K562 (cell line): ENCODE measurements around the gene GLYATL3. TPM values are rescaled to one million over a fixed set of nuclear protein-coding genes. Genes with fewer than 3 reads are reported as not detected.

Source experiments
- ARNT ChIP-seq, 2 experiments: fragments of 450-650 bp; IDR thresholded peaks; 2 replicates each; pipeline ENCODE4 v1.6.1; 2016; ENCODE audit warnings: mild to moderate bottlenecking in 1 of 2
- NCOA2 ChIP-seq, 2 experiments: fragments of 450-650 bp; IDR thresholded peaks; 2 replicates each; pipeline ENCODE4 v1.6.1; 2018; ENCODE audit warnings: mild to moderate bottlenecking in 2 of 2, moderate library complexity in 1 of 2; ENCODE audit not compliant: partially characterized antibody in 2 of 2
- POLR2A ChIP-seq: fragments of 450-650 bp; conservative IDR thresholded peaks from 2 replicates; pipeline ENCODE4 v1.6.1; 2016
- RBM17 ChIP-seq: fragments of 200-400 bp; formaldehyde crosslinking; IDR thresholded peaks from 2 replicates; pipeline ENCODE4 v1.6.1; 2017; ENCODE audit warnings: low read depth, mild to moderate bottlenecking, low read length, borderline replicate concordance
- SLC30A9 ChIP-seq: fragments of 250-450 bp; sonication (Bioruptor Pico); IDR thresholded peaks from 2 replicates; pipeline ENCODE4 v1.8.0; 2022; ENCODE audit warnings: mild to moderate bottlenecking, moderate library complexity
- SMARCC2 ChIP-seq: fragments of 450-650 bp; IDR thresholded peaks from 2 replicates; pipeline ENCODE4 v1.6.1; 2017; ENCODE audit warnings: antibody characterized with exemption, moderate library complexity, mild to moderate bottlenecking, low read depth
- SMC3 ChIP-seq: conservative IDR thresholded peaks from 2 replicates; pipeline ENCODE4 v1.6.1; 2011; ENCODE audit warnings: low read depth, low read length, improper control_type of control experiment; ENCODE audit not compliant: insufficient read depth
- WHSC1 ChIP-seq: IDR thresholded peaks from one replicate; pipeline ENCODE4 v1.6.1; 2012; ENCODE audit warnings: low read length, control low read depth, inconsistent platforms
- ZNF12 ChIP-seq: sonication (generic); formaldehyde crosslinking; IDR thresholded peaks from 2 replicates; pipeline ENCODE4 v1.4.0; 2020; ENCODE audit warnings: mild to moderate bottlenecking, missing genetic modification reagents
- ZNF695 ChIP-seq: fragments of 450-650 bp; formaldehyde crosslinking; IDR thresholded peaks from 2 replicates; pipeline ENCODE4 v1.4.0; 2020; ENCODE audit warnings: mild to moderate bottlenecking, moderate library complexity
- ZNF77 ChIP-seq: fragments of 250-450 bp; sonication (Bioruptor Pico); IDR thresholded peaks from 2 replicates; pipeline ENCODE4 v1.5.0; 2020
- ZNF79 ChIP-seq: fragments of 250-450 bp; sonication (Bioruptor Pico); IDR thresholded peaks from 2 replicates; pipeline ENCODE4 v1.4.0; 2020; ENCODE audit warnings: low read depth, mild to moderate bottlenecking, moderate library complexity
- ZNF830 ChIP-seq: fragments of 250-450 bp; sonication (Bioruptor Pico); IDR thresholded peaks from 2 replicates; pipeline ENCODE4 v1.5.0; 2021; ENCODE audit warnings: mild to moderate bottlenecking
- ZSCAN32 ChIP-seq: fragments of 450-650 bp; formaldehyde crosslinking; IDR thresholded peaks from 2 replicates; pipeline ENCODE4 v1.4.0; 2020; ENCODE audit warnings: mild to moderate bottlenecking, moderate library complexity
- polyA plus RNA-seq, 8 experiments: library from polyadenylated mRNA; depleted of rRNA in 4 of 8; stranded (reverse) in 5 of 8; unstranded in 3 of 8; fragments of >200 nt; fragmentation: Nextera tagmentation in 2 of 8; fragmentation: Illumina TruSeq in 1 of 8; extraction: Ambion mirVana in 2 of 8; extraction: Trizol in 1 of 8; gene quantifications; 2 replicates each; pipeline versions ENCODE4 v1.2.1 to v1.2.3, GENCODE V29; 2011 to 2014; ENCODE audit warnings: inconsistent platforms in 1 of 8, missing spikeins in 1 of 8
- total RNA-seq, 7 experiments: library from RNA; depleted of rRNA in 6 of 7; stranded (reverse); fragments of >200 nt in 6 of 7; fragmentation: Illumina TruSeq in 2 of 7; extraction: Trizol in 2 of 7; gene quantifications; 2 replicates each; pipeline versions ENCODE4 v1.2.1 to v1.2.3, GENCODE V29; 2011 to 2021; ENCODE audit warnings: low replicate concordance in 1 of 7
- TF ChIP-seq, protein P1 (sequence below): fragments of 250-450 bp; sonication (Bioruptor Pico); IDR thresholded peaks from 2 replicates; pipeline ENCODE4 v1.8.0; 2021; ENCODE audit warnings: mild to moderate bottlenecking, moderate library complexity
- TF ChIP-seq, protein P2 (sequence below): fragments of 450-650 bp; IDR thresholded peaks from 2 replicates; pipeline ENCODE4 v1.6.1; 2016; ENCODE audit warnings: low read depth, mild to moderate bottlenecking, moderate library complexity
- TF ChIP-seq, protein P3 (sequence below): fragments of 450-650 bp; IDR thresholded peaks from 2 replicates; pipeline ENCODE4 v1.6.1; 2016
- TF ChIP-seq, protein P4 (sequence below), 2 experiments: fragments of 450-650 bp; conservative IDR thresholded peaks; 2 replicates each; pipeline ENCODE4 v1.6.1; 2017; ENCODE audit warnings: mild to moderate bottlenecking in 2 of 2, moderate library complexity in 2 of 2
- TF ChIP-seq, protein P5 (sequence below), 2 experiments: IDR thresholded peaks in 1 of 2; conservative IDR thresholded peaks in 1 of 2; 2 replicates each; pipeline ENCODE4 v1.6.1; 2016; ENCODE audit warnings: low read depth in 2 of 2, mild to moderate bottlenecking in 1 of 2, missing compliant biosample characterization in 1 of 2, missing genetic modification characterization in 1 of 2, moderate library complexity in 1 of 2
- TF ChIP-seq, protein P6 (sequence below): fragments of 450-650 bp; IDR thresholded peaks from 2 replicates; pipeline ENCODE4 v1.7.0; 2016; ENCODE audit warnings: borderline replicate concordance

Gene GLYATL3
- total and polyA plus RNA-seq, 9 of the 15 experiments (the other 6 are each of a cell fraction or from before 2014, with no cell fraction given): not detected

DNA sequence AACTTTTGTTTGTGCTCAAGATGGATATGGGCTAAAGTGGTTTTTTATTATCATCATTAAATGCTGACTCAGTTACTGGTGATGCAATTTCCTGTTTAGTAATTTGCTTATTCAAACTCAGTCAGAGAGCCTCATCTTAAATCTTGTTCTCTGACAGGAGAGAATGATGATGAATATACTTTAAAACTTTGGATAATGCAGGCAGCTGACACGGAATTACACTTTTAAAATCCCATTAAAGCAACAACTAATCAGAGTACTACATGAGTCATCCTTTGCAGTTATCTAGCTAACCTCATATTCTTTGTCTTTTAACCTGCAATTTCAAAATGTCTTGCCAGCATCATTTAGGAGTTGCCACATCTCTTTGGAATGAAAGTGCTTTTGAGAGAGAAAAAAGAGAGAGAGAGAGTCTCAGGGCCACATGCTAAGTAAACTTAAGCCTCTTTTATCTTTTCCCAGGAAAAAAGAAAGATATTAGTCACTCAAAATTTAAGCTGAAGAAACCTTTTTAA, 41.5 kb downstream of the GLYATL3 start (continued):
- TF ChIP-seq, protein P1, sequence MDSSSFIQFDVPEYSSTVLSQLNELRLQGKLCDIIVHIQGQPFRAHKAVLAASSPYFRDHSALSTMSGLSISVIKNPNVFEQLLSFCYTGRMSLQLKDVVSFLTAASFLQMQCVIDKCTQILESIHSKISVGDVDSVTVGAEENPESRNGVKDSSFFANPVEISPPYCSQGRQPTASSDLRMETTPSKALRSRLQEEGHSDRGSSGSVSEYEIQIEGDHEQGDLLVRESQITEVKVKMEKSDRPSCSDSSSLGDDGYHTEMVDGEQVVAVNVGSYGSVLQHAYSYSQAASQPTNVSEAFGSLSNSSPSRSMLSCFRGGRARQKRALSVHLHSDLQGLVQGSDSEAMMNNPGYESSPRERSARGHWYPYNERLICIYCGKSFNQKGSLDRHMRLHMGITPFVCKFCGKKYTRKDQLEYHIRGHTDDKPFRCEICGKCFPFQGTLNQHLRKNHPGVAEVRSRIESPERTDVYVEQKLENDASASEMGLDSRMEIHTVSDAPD (CRISPR knock-in tag): no peak
- TF ChIP-seq SLC30A9 (no peak), ZSCAN32 (CRISPR knock-in tag) (no peak), WHSC1 (no peak), ZNF12 (CRISPR knock-in tag) (no peak), SMARCC2 (peak; percentile 72), ZNF830 (no peak), ZNF695 (CRISPR knock-in tag) (no peak), NCOA2 (IDR thresholded peaks at IDR 0.05; ENCODE audit: partially characterized antibody in 2 of 2) (no peak), POLR2A (no peak), SMC3 (no peak), ARNT (IDR thresholded peaks at IDR 0.05) (no peak), ZNF77 (CRISPR knock-in tag) (no peak), ZNF79 (no peak), RBM17 (no peak)
- TF ChIP-seq, protein P2, sequence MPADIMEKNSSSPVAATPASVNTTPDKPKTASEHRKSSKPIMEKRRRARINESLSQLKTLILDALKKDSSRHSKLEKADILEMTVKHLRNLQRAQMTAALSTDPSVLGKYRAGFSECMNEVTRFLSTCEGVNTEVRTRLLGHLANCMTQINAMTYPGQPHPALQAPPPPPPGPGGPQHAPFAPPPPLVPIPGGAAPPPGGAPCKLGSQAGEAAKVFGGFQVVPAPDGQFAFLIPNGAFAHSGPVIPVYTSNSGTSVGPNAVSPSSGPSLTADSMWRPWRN: no peak
- TF ChIP-seq, protein P3, sequence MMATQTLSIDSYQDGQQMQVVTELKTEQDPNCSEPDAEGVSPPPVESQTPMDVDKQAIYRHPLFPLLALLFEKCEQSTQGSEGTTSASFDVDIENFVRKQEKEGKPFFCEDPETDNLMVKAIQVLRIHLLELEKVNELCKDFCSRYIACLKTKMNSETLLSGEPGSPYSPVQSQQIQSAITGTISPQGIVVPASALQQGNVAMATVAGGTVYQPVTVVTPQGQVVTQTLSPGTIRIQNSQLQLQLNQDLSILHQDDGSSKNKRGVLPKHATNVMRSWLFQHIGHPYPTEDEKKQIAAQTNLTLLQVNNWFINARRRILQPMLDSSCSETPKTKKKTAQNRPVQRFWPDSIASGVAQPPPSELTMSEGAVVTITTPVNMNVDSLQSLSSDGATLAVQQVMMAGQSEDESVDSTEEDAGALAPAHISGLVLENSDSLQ: peak; percentile 92
- TF ChIP-seq, protein P4, sequence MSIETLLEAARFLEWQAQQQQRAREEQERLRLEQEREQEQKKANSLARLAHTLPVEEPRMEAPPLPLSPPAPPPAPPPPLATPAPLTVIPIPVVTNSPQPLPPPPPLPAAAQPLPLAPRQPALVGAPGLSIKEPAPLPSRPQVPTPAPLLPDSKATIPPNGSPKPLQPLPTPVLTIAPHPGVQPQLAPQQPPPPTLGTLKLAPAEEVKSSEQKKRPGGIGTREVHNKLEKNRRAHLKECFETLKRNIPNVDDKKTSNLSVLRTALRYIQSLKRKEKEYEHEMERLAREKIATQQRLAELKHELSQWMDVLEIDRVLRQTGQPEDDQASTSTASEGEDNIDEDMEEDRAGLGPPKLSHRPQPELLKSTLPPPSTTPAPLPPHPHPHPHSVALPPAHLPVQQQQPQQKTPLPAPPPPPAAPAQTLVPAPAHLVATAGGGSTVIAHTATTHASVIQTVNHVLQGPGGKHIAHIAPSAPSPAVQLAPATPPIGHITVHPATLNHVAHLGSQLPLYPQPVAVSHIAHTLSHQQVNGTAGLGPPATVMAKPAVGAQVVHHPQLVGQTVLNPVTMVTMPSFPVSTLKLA (conservative IDR thresholded peaks at IDR 0.05): peak; percentile 15 to 31; a peak in 1 of 4 replicates
- TF ChIP-seq, protein P5, sequence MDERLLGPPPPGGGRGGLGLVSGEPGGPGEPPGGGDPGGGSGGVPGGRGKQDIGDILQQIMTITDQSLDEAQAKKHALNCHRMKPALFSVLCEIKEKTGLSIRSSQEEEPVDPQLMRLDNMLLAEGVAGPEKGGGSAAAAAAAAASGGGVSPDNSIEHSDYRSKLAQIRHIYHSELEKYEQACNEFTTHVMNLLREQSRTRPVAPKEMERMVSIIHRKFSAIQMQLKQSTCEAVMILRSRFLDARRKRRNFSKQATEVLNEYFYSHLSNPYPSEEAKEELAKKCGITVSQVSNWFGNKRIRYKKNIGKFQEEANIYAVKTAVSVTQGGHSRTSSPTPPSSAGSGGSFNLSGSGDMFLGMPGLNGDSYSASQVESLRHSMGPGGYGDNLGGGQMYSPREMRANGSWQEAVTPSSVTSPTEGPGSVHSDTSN (CRISPR knock-in tag; IDR thresholded peaks at IDR 0.05; ENCODE audit: low read depth): no peak
- TF ChIP-seq, protein P5 (tag; conservative IDR thresholded peaks at IDR 0.05; ENCODE audit: low read depth): peak; percentile 88
- TF ChIP-seq, protein P6, sequence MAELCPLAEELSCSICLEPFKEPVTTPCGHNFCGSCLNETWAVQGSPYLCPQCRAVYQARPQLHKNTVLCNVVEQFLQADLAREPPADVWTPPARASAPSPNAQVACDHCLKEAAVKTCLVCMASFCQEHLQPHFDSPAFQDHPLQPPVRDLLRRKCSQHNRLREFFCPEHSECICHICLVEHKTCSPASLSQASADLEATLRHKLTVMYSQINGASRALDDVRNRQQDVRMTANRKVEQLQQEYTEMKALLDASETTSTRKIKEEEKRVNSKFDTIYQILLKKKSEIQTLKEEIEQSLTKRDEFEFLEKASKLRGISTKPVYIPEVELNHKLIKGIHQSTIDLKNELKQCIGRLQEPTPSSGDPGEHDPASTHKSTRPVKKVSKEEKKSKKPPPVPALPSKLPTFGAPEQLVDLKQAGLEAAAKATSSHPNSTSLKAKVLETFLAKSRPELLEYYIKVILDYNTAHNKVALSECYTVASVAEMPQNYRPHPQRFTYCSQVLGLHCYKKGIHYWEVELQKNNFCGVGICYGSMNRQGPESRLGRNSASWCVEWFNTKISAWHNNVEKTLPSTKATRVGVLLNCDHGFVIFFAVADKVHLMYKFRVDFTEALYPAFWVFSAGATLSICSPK: no peak
